K562 (cell line): ENCODE measurements around the gene LRRTM4.

Source experiments
- HSF4 ChIP-seq: fragments of 250-450 bp; sonication (Bioruptor Pico); IDR thresholded peaks from 2 replicates; pipeline ENCODE4 v2.1.2; 2022; ENCODE audit warnings: mild to moderate bottlenecking, moderate library complexity, borderline replicate concordance
- KAT7 ChIP-seq: sonication (generic); formaldehyde crosslinking; IDR thresholded peaks from 2 replicates; pipeline ENCODE4 v1.8.0; 2022; ENCODE audit warnings: missing genetic modification reagents, mild to moderate bottlenecking, borderline replicate concordance
- MTA3 ChIP-seq: fragments of 450-650 bp; formaldehyde crosslinking; IDR thresholded peaks from 2 replicates; pipeline ENCODE4 v1.6.1; 2017; ENCODE audit warnings: mild to moderate bottlenecking, borderline replicate concordance
- NFYB ChIP-seq: IDR thresholded peaks from 2 replicates; pipeline ENCODE4 v1.6.1; 2011; ENCODE audit warnings: mild to moderate bottlenecking, moderate library complexity; ENCODE audit not compliant: insufficient read length; ENCODE audit errors: extremely low read depth
- PHF21A ChIP-seq: fragments of 450-650 bp; IDR thresholded peaks from 2 replicates; pipeline ENCODE4 v1.6.1; 2017; ENCODE audit warnings: low read depth, borderline replicate concordance
- POLR2A ChIP-seq: fragments of 450-650 bp; conservative IDR thresholded peaks from 2 replicates; pipeline ENCODE4 v1.6.1; 2016
- SIN3A ChIP-seq, 2 experiments: fragments of 150-350 bp in 1 of 2; IDR thresholded peaks; 2 replicates each; pipeline ENCODE4 v1.6.1; 2011 to 2016; ENCODE audit warnings: borderline replicate concordance in 2 of 2, low read depth in 2 of 2, low read length in 2 of 2, mild to moderate bottlenecking in 2 of 2, moderate library complexity in 2 of 2; ENCODE audit not compliant: control insufficient read depth in 1 of 2
- SIRT6 ChIP-seq: IDR thresholded peaks from one replicate; pipeline ENCODE4 v1.6.1; 2012; ENCODE audit warnings: low read depth, mild to moderate bottlenecking, control low read depth, inconsistent platforms, low read length, moderate library complexity
- TF ChIP-seq, protein P1 (sequence below), 2 experiments: fragments of 200-800 bp in 1 of 2; sonication (Bioruptor generic) in 1 of 2; sonication (generic) in 1 of 2; formaldehyde crosslinking in 1 of 2; IDR thresholded peaks in 1 of 2; conservative IDR thresholded peaks in 1 of 2; 2 replicates each; pipeline versions ENCODE4 v1.5.0 to v1.6.1; 2016 to 2020; ENCODE audit warnings: missing compliant biosample characterization in 1 of 2, missing genetic modification characterization in 1 of 2, missing genetic modification reagents in 1 of 2

DNA sequence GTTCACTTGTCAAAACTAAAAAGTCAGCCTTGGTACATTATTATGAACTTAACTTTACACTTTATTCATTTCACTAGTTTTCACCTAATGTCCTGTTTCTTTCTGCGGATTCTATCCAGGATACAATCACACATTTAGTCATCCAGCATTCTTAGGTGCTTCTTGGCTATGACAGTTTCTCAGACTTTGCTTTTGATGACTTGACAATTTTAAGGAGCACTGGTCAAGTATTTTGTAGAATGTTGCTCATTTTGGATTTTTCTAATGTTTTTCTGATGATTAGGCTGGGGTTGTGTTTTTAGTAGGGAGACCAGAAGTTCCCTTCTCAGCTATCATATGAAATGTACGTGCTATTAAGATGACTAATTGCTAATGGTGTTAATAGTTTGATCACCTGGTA is 601.2 kb downstream of the LRRTM4 start:
- no peak for TF ChIP-seq MTA3
- no peak for TF ChIP-seq SIN3A (IDR thresholded peaks at IDR 0.05; ENCODE audit: borderline replicate concordance in 2 of 2, control insufficient read depth in 1 of 2, low read depth in 2 of 2, low read length in 2 of 2)
- TF ChIP-seq, protein P1, sequence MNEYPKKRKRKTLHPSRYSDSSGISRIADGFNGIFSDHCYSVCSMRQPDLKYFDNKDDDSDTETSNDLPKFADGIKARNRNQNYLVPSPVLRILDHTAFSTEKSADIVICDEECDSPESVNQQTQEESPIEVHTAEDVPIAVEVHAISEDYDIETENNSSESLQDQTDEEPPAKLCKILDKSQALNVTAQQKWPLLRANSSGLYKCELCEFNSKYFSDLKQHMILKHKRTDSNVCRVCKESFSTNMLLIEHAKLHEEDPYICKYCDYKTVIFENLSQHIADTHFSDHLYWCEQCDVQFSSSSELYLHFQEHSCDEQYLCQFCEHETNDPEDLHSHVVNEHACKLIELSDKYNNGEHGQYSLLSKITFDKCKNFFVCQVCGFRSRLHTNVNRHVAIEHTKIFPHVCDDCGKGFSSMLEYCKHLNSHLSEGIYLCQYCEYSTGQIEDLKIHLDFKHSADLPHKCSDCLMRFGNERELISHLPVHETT (CRISPR knock-in tag; conservative IDR thresholded peaks at IDR 0.05 in 1 of 2, IDR thresholded peaks at IDR 0.05 in 1 of 2), result no peak
- TF ChIP-seq SIRT6, result no peak
- no peak for TF ChIP-seq NFYB
- no peak for TF ChIP-seq POLR2A
- TF ChIP-seq HSF4 (CRISPR knock-in tag), result no peak
- no peak for TF ChIP-seq PHF21A
- no peak for TF ChIP-seq KAT7
